22Rv1 (cell line): ENCODE results near the gene GSX2.
"Not testable (repeated sequence)": the region's sequence is repeated elsewhere in the genome, so short reads cannot be mapped to it uniquely, and the experiment has no call there.

Experiments
- CTCF ChIP-seq: fragments of 450-650 bp; IDR thresholded peaks from 2 replicates; pipeline ENCODE4 v1.5.1; 2017; ENCODE audit warnings: mild to moderate bottlenecking
- ZFX ChIP-seq: fragments of 450-650 bp; IDR thresholded peaks from 2 replicates; pipeline ENCODE4 v1.6.1; 2017; ENCODE audit warnings: antibody characterized with exemption, borderline replicate concordance

- TF ChIP-seq CTCF, ZFX: not testable (repeated sequence)
These were observed 46.6 kb upstream of the GSX2 start for GRCh38 chr4:54053322-54053721.
